Measurements from ENCODE around the gene ST6GALNAC5.
"Not testable (repeated sequence)": the region's sequence is repeated elsewhere in the genome, so short reads cannot be mapped to it uniquely, and the experiment has no call there.

The ST6GALNAC5 gene

DNA sequence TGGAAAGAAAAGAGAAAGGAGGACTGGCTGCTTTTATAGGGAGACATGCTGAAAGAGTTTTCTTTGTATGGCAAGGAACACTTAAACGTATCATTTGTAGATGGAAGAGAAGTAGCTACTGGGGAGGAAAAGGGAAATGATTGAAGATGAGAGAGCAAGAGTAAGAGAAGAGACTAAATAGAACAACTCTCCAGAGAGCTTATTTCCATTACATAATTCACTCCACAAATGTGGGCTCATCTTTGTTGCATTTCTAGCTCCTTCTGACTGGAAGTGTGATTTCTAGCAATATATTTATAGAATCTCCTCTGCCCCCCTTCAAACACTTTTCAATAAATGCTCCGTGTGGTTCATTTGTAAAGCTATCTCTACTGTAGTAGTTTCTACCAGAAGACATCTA is 71.0 kb downstream of the ST6GALNAC5 start:
- DNase-seq (ENCODE audit: low read depth): no peak

DNA sequence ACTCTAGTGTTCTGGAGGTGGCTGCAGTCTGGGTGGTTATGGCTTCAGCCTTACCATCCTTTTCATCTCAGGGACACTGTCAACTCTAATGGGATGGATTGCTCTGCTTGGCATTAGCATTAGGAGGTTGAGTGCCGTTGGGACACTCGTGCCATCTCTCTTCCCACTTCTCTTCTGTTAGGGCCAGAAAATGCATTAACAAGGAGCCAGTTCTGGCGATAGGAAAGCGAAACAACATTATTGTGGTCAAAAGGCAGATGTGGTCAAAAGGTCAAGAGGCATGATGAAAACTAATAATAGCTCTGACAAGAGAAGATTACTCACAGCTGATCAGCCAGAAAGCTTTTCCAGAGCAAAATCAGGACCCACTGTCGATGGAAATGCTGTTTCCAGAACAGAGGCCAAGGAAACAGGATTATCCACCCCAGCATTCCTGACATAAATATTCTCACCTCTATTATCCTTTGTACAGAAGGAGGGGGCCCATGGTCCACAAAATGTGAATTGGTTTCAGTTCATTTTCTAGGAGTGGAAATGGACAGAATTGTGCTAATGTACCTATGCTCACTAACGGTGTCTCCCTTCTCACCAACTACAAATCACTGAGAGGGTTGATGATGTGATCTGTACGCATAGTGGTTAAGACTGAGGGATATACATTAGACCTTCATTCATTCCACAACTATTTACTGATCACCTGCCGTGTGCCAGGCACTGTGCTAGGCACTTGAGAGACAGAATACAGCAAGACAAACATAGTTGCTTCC is 72.0 kb downstream of the ST6GALNAC5 start:
- DNase-seq (ENCODE audit: low read depth): no peak

GRCh38 chr1:76939817-76940216 is 72.5 kb downstream of the ST6GALNAC5 start:
- no peak for DNase-seq (ENCODE audit: low read depth)

- no peak for DNase-seq (ENCODE audit: low read depth)
Observed at GRCh38 chr1:76940571-76941335, 73.5 kb downstream of the ST6GALNAC5 start.

- DNase-seq (ENCODE audit: low read depth): no peak
Observed at GRCh38 chr1:76942549-76942948, 75.3 kb downstream of the ST6GALNAC5 start.

- no peak for DNase-seq (ENCODE audit: low read depth)
Observed at GRCh38 chr1:76944942-76945341, 77.7 kb downstream of the ST6GALNAC5 start.

DNA sequence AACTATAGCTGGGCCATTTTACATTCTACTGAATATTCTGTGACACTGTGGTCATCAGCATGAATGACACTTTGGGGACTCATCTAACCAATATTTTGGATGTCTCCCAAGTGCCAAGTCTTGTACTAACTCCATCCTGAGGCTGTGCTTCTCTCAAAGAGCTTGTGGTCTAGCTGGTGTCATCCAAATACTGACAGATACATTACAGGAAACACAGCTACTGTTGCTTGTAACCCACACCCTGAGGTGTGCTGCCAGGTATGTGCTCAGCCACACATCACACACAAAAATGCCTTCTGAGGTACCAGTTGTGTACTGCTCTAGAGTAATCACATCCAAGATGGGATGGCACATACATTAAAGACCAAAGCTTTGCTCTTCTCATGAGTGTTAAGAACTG is 81.6 kb downstream of the ST6GALNAC5 start:
- no peak for DNase-seq (ENCODE audit: low read depth)

GRCh38 chr1:76949503-76949902 is 82.2 kb downstream of the ST6GALNAC5 start:
- no peak for DNase-seq (ENCODE audit: low read depth)

DNA sequence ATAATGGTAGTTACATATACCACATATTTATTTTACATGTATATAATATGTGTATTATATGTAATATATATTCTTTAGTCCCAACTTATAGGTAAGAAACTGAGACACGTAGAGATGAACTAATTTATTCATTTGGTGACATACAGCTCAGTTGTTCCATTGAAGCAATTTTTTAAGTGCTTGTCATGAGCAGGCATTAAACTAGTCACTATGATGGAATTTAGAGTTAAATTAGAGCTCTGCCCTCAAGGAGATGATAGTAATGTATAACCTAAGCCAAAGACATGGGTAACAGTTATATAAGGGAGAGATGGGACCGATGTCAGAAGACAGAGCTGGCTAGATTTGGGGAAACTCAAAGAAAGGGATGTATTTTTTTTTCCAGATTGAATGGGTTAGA is 83.0 kb downstream of the ST6GALNAC5 start:
- no peak for DNase-seq (ENCODE audit: low read depth)

GRCh38 chr1:76951153-76951552 is 83.9 kb downstream of the ST6GALNAC5 start:
- DNase-seq (ENCODE audit: low read depth): no peak

- DNase-seq (ENCODE audit: low read depth): no peak
Observed at GRCh38 chr1:76955652-76956051, 88.4 kb downstream of the ST6GALNAC5 start.

GRCh38 chr1:76957961-76958360 is 90.7 kb downstream of the ST6GALNAC5 start:
- no peak for DNase-seq (ENCODE audit: low read depth)

GRCh38 chr1:76958828-76959227 is 91.5 kb downstream of the ST6GALNAC5 start:
- DNase-seq (ENCODE audit: low read depth): no peak

DNA sequence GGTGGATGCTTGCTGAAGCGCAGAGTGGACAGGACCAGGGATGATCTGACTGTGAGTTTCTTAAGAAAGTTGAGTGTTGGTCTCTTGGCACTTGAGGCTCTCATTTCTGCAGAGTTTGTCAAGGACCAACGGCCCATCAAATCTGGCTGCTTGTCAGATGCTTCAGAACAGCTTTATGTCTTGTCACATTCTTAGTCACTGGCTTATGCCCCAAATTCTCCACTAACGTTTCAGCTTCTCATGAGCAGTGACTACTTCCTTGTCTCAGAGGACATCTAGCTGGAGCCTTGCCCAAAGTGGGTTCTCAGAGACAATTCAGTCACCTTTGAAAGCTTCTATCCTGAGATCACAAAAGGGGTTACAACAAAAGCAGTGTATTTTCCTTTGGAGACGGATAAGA is 92.3 kb downstream of the ST6GALNAC5 start:
- no peak for DNase-seq (ENCODE audit: low read depth)

DNA sequence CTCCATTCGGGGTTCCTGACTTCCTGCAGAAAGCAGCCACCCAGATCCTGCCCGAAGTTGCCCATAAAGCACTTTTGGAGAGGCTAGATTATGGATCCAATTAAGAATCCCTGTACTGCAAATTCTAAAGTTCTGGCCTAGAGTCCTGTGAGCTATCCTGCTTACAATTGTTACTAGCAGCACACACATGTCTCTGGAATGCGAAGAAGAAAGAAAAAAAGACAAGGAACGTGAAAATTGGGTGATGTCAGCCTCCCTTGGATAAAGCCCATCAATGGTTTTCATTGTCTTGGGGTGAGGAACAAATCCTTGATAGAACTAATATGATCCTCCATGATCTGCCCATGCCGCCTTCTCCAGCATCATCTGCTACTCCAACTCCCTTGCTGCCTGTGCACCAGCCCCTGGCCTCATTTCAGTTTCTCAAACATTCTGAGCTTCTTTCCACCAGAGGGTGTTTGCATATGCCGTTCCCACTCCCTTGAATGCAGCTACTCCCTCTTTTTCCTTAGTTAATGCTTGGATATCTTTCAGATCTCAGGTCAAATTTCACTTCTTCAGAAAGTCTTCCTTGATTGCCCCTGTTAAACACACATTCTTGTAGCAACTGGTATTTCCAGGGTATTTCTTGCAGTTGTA is 94.0 kb downstream of the ST6GALNAC5 start:
- DNase-seq (ENCODE audit: low read depth): no peak

DNA sequence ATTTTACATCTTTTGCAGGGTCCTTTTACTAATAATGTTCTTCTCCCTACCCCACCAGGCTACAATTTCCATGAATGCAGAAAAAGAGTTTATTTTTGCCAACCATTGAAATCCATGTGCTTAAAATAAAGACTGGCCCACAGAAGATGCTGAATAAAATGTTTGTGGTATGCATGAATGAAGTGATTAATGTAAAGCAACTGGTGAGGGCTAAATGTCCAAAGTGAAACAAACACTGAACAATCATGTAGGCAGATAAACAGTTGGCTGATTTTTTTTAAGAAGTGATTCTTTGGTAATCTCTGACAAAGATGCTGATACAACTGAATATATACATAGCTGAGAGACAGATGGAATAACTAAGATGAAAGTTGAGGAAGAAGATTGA is 94.5 kb downstream of the ST6GALNAC5 start:
- DNase-seq (ENCODE audit: low read depth): no peak

GRCh38 chr1:76981267-76981666 is 114.0 kb downstream of the ST6GALNAC5 start:
- not testable (repeated sequence) for DNase-seq (ENCODE audit: low read depth)

- DNase-seq (ENCODE audit: low read depth): no peak
Observed at GRCh38 chr1:76989976-76990375, 122.7 kb downstream of the ST6GALNAC5 start.

GRCh38 chr1:76993036-76993435 is 125.8 kb downstream of the ST6GALNAC5 start:
- no peak for DNase-seq (ENCODE audit: low read depth)

DNA sequence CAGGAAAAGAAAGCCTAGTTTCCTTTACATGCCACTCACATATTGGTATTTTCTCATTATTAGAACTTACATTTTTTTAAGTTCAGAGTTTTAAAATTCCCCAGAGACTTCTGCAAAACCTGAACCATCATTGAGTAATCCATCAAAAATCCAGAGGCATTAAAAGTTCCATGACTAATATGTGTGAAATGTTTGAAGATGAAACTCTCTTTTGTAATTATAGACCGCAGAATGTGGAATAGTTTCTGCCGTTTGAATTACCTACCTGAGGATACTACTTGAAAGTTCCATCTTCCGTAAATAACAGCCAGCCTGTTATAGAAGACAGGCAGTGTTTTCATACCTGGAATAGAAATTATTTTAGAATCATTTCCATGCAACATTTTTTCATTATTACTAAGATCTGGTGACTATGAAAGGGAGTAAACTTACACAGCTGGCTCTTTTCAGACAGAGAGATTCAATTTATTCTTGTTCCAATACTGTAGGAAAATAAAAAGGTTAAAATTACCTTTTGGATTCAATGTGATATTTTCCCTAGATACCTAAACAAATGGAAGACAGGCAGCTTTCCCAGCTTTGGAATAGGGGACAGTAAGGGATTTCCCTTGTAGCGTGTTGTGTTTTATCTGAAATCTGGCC is 131.4 kb downstream of the ST6GALNAC5 start:
- DNase-seq (ENCODE audit: low read depth): no peak

- DNase-seq (ENCODE audit: low read depth): no peak
Observed at GRCh38 chr1:77007675-77008074, 140.4 kb downstream of the ST6GALNAC5 start.

DNA sequence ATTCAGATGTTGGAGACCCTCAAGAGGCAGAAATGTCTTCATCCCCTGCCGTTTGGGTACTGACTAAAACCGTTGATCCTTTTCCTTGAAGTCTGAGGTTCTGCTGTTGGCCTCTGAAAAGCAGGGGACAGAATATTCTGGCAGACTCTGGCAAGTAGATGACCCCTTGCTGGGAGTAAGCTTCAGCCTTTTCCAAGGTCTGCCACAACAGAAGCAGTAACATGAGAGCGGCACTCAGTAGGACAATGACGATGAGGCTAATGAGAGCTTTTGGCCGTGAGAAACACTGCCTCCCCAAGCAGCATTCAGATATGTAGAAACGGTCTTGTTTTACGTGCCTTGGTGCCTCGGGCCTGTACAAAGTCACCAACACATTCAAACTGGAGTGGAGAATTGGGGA is 143.7 kb downstream of the ST6GALNAC5 start:
- no peak for DNase-seq (ENCODE audit: low read depth)

- DNase-seq (ENCODE audit: low read depth): no peak
Observed at GRCh38 chr1:77012066-77012465, 144.8 kb downstream of the ST6GALNAC5 start.
